Lung (tissue), 12 donors: ENCODE measurements around the gene ADGRF5. TPM values are rescaled to one million over a fixed set of nuclear protein-coding genes. Genes with fewer than 3 reads are reported as not detected.
A peak's percentile ranks its signal among the peaks of the same experiment; 100 is the strongest.

ENCODE experiments used
- ATAC-seq: fragments of 200-7000 bp; cut with Tn5 transposase; one replicate; pipeline ENCODE4 v1.9.1; 2020; ENCODE audit warnings: moderate number of reproducible peaks; ENCODE audit not compliant: insufficient read depth, low FRiP score
- DNase-seq, 3 donors: peaks; one replicate each; pipeline ENCODE4 v3.0.0-alpha.2; 2013 to 2017
- H3K27ac ChIP-seq, 2 donors: one replicate each; pipeline ENCODE4 v1.5.1; 2013; ENCODE audit warnings: mild to moderate bottlenecking in 2 of 2, moderate library complexity in 2 of 2, control low read depth in 1 of 2, inconsistent platforms in 1 of 2, low read depth in 1 of 2, low read length in 1 of 2
- H3K27me3 ChIP-seq, 3 donors: one replicate each; pipeline ENCODE4 v1.5.1; 2013; ENCODE audit warnings: low read length in 2 of 3; ENCODE audit not compliant: control insufficient read depth in 3 of 3, insufficient read depth in 3 of 3
- H3K36me3 ChIP-seq, 4 donors: one replicate each; pipeline ENCODE4 v1.5.1; 2013; ENCODE audit warnings: low read length in 4 of 4, mild to moderate bottlenecking in 1 of 4, moderate library complexity in 1 of 4; ENCODE audit not compliant: control insufficient read depth in 4 of 4, insufficient read depth in 4 of 4
- H3K4me1 ChIP-seq, 5 donors: one replicate each; pipeline ENCODE4 v1.5.1; 2013; ENCODE audit warnings: low read length in 5 of 5, mild to moderate bottlenecking in 2 of 5, moderate library complexity in 1 of 5; ENCODE audit not compliant: control insufficient read depth in 5 of 5, insufficient read depth in 5 of 5
- H3K4me3 ChIP-seq: one replicate; pipeline ENCODE4 v1.5.1; 2013; ENCODE audit warnings: mild to moderate bottlenecking, control low read depth, moderate library complexity
- H3K9ac ChIP-seq, 2 donors: one replicate each; pipeline ENCODE4 v1.5.1; 2013; ENCODE audit warnings: low read length in 2 of 2, control low read depth in 1 of 2; ENCODE audit not compliant: insufficient read depth in 1 of 2
- H3K9me3 ChIP-seq, 4 donors: one replicate each; pipeline ENCODE4 v1.5.1; 2013; ENCODE audit warnings: low read length in 3 of 4, mild to moderate bottlenecking in 1 of 4, moderate library complexity in 1 of 4; ENCODE audit not compliant: control insufficient read depth in 4 of 4, insufficient read depth in 3 of 4
- WGBS, 2 donors: extraction: QIAGEN DNeasy Blood & Tissue Kit; methylation state at CpG; one replicate each; pipeline ENCODE4 v1.1.7; 2013; 5-methylcytosine and 5-hydroxymethylcytosine counted together
- polyA plus RNA-seq, 2 donors: library from polyadenylated mRNA; stranded (reverse); fragments of 200-250 nt; gene quantifications; one replicate each; pipeline ENCODE4 v1.2.1, GENCODE V29; 2013
- total RNA-seq, 2 donors: library from RNA; depleted of rRNA in 1 of 2; stranded (reverse); fragments of >200 nt in 1 of 2; gene quantifications; one replicate each; pipeline ENCODE4 v1.2.1, GENCODE V29; 2014 to 2021
- TF ChIP-seq, protein P1 (sequence below): IDR thresholded peaks from 2 replicates; pipeline ENCODE4 v1.5.1; 2012; ENCODE audit warnings: mild to moderate bottlenecking; ENCODE audit errors: control extremely low read depth, extremely low read depth
- donor health status: control.
- donor health status: control.
- donor health status: Bipolar disorder and iron deficiency.
- donor health status: healthy.
- donor health status: DM: yes; HTN: yes; CAD: no.

The ADGRF5 gene
- total and polyA plus RNA-seq, 4 donors: 71.3 to 339 (median 142) TPM

GRCh38 chr6:46948699-46949098 lies 27.0 kb upstream of the ADGRF5 start:
- DNase-seq (peak in 2 of 3 donors; percentile 50 to 74), ATAC-seq (no peak)
- no peaks in the 10 kb centered on the region for H3K9me3 ChIP-seq
- TF ChIP-seq, protein P1, sequence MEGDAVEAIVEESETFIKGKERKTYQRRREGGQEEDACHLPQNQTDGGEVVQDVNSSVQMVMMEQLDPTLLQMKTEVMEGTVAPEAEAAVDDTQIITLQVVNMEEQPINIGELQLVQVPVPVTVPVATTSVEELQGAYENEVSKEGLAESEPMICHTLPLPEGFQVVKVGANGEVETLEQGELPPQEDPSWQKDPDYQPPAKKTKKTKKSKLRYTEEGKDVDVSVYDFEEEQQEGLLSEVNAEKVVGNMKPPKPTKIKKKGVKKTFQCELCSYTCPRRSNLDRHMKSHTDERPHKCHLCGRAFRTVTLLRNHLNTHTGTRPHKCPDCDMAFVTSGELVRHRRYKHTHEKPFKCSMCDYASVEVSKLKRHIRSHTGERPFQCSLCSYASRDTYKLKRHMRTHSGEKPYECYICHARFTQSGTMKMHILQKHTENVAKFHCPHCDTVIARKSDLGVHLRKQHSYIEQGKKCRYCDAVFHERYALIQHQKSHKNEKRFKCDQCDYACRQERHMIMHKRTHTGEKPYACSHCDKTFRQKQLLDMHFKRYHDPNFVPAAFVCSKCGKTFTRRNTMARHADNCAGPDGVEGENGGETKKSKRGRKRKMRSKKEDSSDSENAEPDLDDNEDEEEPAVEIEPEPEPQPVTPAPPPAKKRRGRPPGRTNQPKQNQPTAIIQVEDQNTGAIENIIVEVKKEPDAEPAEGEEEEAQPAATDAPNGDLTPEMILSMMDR: no peak
- no peak overlapping the region for H3K9ac ChIP-seq
- no peaks in the 10 kb centered on the region for H3K36me3 ChIP-seq
- WGBS, 2 donors: 61 to 72% methylated on average over 8 of the region's 8 CpGs
- no peak overlapping the region for H3K4me3 ChIP-seq
- peak overlapping the region; percentile 71 to 81 for H3K27ac ChIP-seq
- H3K4me1 ChIP-seq: peaks cover 0 to 18% (median 8%) of the 10 kb centered on the region in 5 donors
- no peaks in the 10 kb centered on the region for H3K27me3 ChIP-seq

DNA sequence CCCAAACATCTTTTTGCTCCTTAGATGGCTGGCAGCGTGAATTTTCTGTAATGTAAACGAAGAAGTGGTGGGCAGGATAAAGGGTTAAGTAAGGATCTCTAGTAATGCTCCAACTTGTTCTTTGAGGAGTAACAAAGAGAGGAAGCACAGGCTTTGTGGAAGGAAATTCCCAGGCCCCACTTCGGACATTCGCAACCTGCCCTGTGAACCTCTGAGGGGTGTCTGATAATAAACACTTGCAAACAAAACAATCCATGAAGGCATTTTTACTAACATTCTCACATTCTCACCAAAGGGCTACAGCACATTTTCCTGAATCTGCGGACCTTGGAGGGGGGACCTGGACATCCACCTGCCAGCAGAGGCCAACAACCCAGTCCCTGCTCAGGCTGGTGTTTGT lies 25.8 kb upstream of the ADGRF5 start:
- H3K36me3 ChIP-seq: no peaks in the 10 kb centered on the region
- H3K4me1 ChIP-seq: peaks cover 0 to 22% (median 8%) of the 10 kb centered on the region in 5 donors
- ATAC-seq (no peak), DNase-seq (no peak)
- WGBS, 2 donors: 54 to 66% methylated on average over 5 of the region's 5 CpGs
- peak overlapping the region; percentile 69 to 81 for H3K27ac ChIP-seq
- no peaks in the 10 kb centered on the region for H3K9me3 ChIP-seq
- H3K4me3 ChIP-seq: no peak overlapping the region
- no peaks in the 10 kb centered on the region for H3K27me3 ChIP-seq
- no peak overlapping the region for H3K9ac ChIP-seq
- TF ChIP-seq, protein P1: no peak

GRCh38 chr6:46940433-46941226 lies 18.9 kb upstream of the ADGRF5 start:
- TF ChIP-seq, protein P1: no peak
- ATAC-seq (peak; percentile 75), DNase-seq (peak; percentile 50 to 81 (median 52))
- H3K4me3 ChIP-seq: no peak overlapping the region
- H3K9ac ChIP-seq: no peak overlapping the region
- 44 to 65% methylated on average over 1 of the region's 1 CpG for WGBS, 2 donors
- H3K9me3 ChIP-seq: peaks cover 0 to 1% (median 0%) of the 10 kb centered on the region in 4 donors
- H3K4me1 ChIP-seq: peaks cover 0 to 21% (median 14%) of the 10 kb centered on the region in 5 donors
- H3K36me3 ChIP-seq: peaks cover 0 to 2% (median 0%) of the 10 kb centered on the region in 4 donors
- no peaks in the 10 kb centered on the region for H3K27me3 ChIP-seq
- peak overlapping the region in 1 of 2 donors; percentile 77 for H3K27ac ChIP-seq
